Activated CD4-positive, alpha-beta T cell treated with anti-CD3 and anti-CD28 coated beads, Interleukin-2, amount 10 ng/mL, durations not matched to agents 24 days and 14 days (primary cell): ENCODE measurements around the gene ARMC7. TPM values are rescaled to one million over a fixed set of nuclear protein-coding genes. Genes with fewer than 3 reads are reported as not detected.
A peak's percentile ranks its signal among the peaks of the same experiment; 100 is the strongest.
"Not testable (repeated sequence)": the region's sequence is repeated elsewhere in the genome, so short reads cannot be mapped to it uniquely, and the experiment has no call there.

ENCODE experiments used
- DNase-seq: peaks from one replicate; pipeline ENCODE4 v3.0.0; 2022
- H3K27ac Mint-ChIP-seq: one replicate; pipeline ENCODE4 v1.8.0; 2022; ENCODE audit warnings: mild to moderate bottlenecking, mixed read lengths
- H3K27me3 Mint-ChIP-seq: one replicate; pipeline ENCODE4 v1.8.0; 2022; ENCODE audit warnings: mixed read lengths
- H3K36me3 Mint-ChIP-seq: one replicate; pipeline ENCODE4 v1.8.0; 2022; ENCODE audit warnings: low read depth, mild to moderate bottlenecking, mixed read lengths
- H3K4me1 Mint-ChIP-seq: one replicate; pipeline ENCODE4 v1.8.0; 2021; ENCODE audit warnings: mixed read lengths
- H3K4me3 Mint-ChIP-seq: one replicate; pipeline ENCODE4 v1.8.0; 2022; ENCODE audit warnings: mild to moderate bottlenecking, moderate library complexity, mixed read lengths
- H3K9me3 Mint-ChIP-seq: one replicate; pipeline ENCODE4 v1.8.0; 2021; ENCODE audit warnings: mixed read lengths
- intact Hi-C: fragments of 100-400 bp; cut with micrococcal nuclease; formaldehyde crosslinking; loops from one replicate; pipeline ENCODE4 v1.15.1; 2023
- total RNA-seq: library from RNA; stranded (reverse); gene quantifications from 2 replicates; pipeline ENCODE4 v1.2.3, GENCODE V29; 2022

Gene ARMC7
- total RNA-seq, 1 donor from 2014 or later, result 11.2 TPM

DNA sequence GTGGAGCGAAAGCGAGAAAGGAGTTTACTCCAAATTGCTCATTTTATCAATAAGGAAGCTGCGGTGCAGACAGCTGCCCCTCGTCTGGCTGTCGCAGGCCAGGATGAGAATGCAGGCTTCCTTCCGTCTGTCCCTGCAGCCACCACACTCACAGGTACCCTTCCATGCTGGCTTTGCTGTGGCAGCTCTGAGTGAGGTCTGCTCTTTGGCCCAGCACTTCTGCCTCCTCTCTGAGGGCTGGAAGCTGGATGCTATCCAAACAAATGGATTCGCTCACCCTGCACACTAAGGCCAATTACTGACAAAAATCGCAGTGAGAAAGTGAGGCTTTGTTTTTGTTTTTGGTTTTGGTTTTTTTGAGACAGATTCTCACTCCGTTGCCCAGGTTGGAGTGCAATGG, 7.0 kb downstream of the ARMC7 start:
- no peaks in the 10 kb centered on the region for H3K9me3 Mint-ChIP-seq
- peaks cover 28% of the 10 kb centered on the region for H3K4me1 Mint-ChIP-seq
- no peaks in the 10 kb centered on the region for H3K27me3 Mint-ChIP-seq
- no peak overlapping the region for H3K27ac Mint-ChIP-seq
- intact Hi-C loops, result loop anchor here (10.0 kb wide), 1 partner anchor 152 kb away; no protein-coding TSS in a partner anchor
- DNase-seq, result no peak
- H3K4me3 Mint-ChIP-seq, result no peak overlapping the region
- H3K36me3 Mint-ChIP-seq, result peaks cover 38% of the 10 kb centered on the region

DNA sequence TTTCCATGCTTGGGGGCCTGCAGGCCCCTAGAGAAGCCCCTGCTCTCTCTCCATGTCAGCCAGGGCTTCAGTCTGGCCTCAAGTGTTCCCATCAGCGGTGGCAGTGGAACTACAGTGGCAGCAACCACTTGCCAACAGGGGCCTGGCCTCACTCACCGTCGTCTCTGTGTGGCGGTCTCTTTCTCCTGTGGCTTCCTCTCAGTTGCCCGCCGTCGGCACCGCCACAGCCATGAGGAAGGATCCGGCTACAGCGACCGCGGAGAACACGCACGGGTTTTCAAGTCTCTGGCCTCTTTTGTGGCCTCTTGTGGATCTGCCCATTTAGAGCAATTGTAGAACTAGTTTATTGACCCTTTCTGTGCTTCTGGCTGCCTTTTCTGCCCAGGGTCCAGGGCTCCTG, 8.5 kb downstream of the ARMC7 start:
- Mint-ChIP-seq H3K4me3 (no peak overlapping the region), H3K27ac (no peak overlapping the region), H3K4me1 (peaks cover 24% of the 10 kb centered on the region), H3K27me3 (no peaks in the 10 kb centered on the region), H3K36me3 (peaks cover 37% of the 10 kb centered on the region), H3K9me3 (no peaks in the 10 kb centered on the region)
- intact Hi-C loops, result loop anchor here (10.0 kb wide), 1 partner anchor 154 kb away; no protein-coding TSS in a partner anchor
- DNase-seq, result no peak

DNA sequence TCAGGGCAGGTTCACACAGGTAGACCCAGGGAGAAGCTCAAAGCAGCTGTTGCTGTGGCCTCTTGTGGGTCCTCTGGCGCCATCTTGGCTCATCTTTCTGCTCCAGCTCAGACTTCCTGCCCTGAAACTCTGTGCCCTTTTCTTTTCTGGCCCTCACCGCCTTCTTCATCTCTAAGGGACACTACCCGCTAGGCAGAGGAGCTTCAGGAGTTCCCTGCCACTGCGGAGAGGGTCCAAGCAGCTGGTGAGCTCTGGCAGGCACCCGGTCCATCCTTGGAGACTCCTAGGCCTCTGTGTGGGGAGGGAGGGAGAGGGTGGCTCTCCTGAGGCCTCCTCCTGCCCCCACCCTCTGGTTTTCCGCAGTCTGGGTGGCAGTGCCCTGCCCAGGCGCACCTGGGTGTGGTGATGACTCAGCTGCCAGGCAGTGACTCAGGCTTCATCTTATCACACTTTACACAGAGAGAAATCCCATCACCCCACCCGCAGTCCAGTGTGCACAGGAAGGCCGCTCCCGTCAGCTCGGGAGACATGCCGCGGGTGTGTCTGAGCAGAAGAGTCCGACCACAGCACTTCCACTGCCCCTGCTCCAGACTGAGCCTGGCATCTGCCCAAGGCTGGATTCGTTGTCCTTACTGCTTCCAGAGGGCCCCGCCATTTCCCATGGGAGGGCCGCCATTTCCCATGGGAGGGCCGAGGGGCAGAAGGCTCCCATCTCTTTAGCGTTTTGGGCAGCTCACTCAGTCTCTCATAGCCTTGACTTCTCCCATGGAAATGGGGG, 14.5 kb downstream of the ARMC7 start:
- peaks cover 27% of the 10 kb centered on the region for H3K4me1 Mint-ChIP-seq
- H3K27ac Mint-ChIP-seq, result peak overlapping the region; percentile 80
- intact Hi-C loops, result no loop called here
- peak overlapping the region; percentile 42 for H3K4me3 Mint-ChIP-seq
- no peaks in the 10 kb centered on the region for H3K27me3 Mint-ChIP-seq
- peaks cover 25% of the 10 kb centered on the region for H3K36me3 Mint-ChIP-seq
- H3K9me3 Mint-ChIP-seq, result no peaks in the 10 kb centered on the region
- peak; percentile 79 for DNase-seq

DNA sequence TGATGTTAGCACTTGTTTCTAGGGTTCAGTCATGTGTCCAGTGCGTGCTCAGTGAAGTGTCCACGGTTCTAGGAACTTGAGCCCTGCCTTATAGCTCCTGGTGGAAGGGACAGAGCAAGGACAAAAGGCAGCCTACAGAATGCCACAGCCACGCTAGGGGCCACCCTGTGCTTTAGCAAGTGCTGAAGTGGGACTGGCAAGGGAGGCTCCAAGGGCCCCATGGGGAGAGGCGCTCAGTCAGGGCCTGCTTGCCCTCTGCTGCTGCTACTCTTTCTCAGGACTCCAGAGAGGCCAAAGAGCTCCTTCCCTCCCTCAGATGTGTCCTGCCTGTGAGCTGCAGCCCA, 15.0 kb downstream of the ARMC7 start:
- Mint-ChIP-seq H3K9me3 (no peaks in the 10 kb centered on the region), H3K27ac (peak overlapping the region; percentile 80), H3K36me3 (peaks cover 28% of the 10 kb centered on the region), H3K4me1 (peaks cover 30% of the 10 kb centered on the region), H3K27me3 (no peaks in the 10 kb centered on the region), H3K4me3 (peak overlapping the region; percentile 18)
- no peak for DNase-seq
- intact Hi-C loops, result no loop called here

DNA sequence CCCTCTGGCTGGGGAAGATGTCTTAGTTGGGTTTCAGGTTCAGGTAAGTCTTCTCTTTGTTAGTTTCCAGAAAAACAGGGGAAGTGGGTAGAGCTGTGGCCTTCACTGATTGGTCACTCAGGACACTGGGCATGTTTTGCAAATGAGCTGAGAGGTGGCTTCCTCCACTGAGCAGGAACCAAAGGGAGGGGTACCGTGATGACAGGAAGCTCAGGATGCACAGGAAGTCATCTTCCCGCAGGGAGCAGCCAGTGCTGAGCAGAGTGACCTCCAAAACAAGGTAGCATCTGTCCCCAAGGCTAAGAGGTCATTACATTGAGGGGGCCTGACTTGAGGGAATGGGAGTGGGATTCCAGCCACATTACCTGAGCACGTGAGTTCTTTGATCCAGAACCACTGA, 16.2 kb downstream of the ARMC7 start:
- peak; percentile 72 for DNase-seq
- no peaks in the 10 kb centered on the region for H3K9me3 Mint-ChIP-seq
- intact Hi-C loops, result no loop called here
- H3K4me3 Mint-ChIP-seq, result peak overlapping the region; percentile 1
- no peaks in the 10 kb centered on the region for H3K27me3 Mint-ChIP-seq
- H3K27ac Mint-ChIP-seq, result peak overlapping the region; percentile 75
- peaks cover 36% of the 10 kb centered on the region for H3K4me1 Mint-ChIP-seq
- H3K36me3 Mint-ChIP-seq, result peaks cover 30% of the 10 kb centered on the region

DNA sequence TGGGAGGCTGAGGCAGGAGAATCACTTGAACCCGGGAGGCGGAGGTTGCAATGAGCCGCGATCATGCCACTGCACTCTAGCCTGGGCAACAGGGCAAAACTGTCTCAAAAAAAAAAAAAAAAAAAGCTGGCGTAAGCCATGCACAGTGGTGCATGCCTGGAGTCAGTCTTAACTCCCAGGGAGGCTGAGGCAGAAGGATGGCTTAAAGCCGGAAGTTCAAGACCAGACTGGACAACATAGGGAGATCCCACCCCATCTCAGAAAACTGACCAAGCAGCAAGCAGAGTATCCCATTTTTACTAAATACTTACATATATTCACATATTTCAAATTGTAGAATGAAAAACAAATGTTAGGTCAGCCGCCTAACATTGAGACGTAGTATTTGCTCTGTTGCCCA, 17.2 kb downstream of the ARMC7 start:
- H3K4me1 Mint-ChIP-seq, result peaks cover 32% of the 10 kb centered on the region
- peaks cover 24% of the 10 kb centered on the region for H3K36me3 Mint-ChIP-seq
- no peak for DNase-seq
- peak overlapping the region; percentile 29 for H3K27ac Mint-ChIP-seq
- H3K9me3 Mint-ChIP-seq, result no peaks in the 10 kb centered on the region
- H3K27me3 Mint-ChIP-seq, result no peaks in the 10 kb centered on the region
- no peak overlapping the region for H3K4me3 Mint-ChIP-seq
- intact Hi-C loops, result no loop called here

DNA sequence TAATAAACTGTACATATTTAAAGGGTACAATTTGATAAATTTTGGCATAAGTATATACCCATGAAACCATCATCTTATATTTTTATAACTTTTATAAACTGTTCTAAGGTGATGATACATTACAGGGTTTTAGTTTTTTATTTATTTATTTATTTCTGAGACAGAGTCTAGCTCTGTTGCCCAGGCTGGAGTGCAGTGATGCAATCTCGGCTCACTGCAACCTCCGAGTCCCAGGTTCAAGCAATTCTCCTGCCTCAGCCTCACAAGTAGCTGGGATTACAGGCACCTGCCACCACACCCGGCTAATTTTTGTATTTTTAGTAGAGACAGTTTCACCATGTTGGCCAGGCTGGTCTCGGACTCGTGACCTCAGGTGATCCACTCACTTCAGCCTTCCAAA, 18.2 kb downstream of the ARMC7 start:
- intact Hi-C loops, H3K27me3 Mint-ChIP-seq, H3K4me3 Mint-ChIP-seq, H3K9me3 Mint-ChIP-seq, H3K27ac Mint-ChIP-seq, DNase-seq: not testable (repeated sequence)
- Mint-ChIP-seq H3K36me3 (peaks cover 23% of the 10 kb centered on the region), H3K4me1 (peaks cover 36% of the 10 kb centered on the region)

DNA sequence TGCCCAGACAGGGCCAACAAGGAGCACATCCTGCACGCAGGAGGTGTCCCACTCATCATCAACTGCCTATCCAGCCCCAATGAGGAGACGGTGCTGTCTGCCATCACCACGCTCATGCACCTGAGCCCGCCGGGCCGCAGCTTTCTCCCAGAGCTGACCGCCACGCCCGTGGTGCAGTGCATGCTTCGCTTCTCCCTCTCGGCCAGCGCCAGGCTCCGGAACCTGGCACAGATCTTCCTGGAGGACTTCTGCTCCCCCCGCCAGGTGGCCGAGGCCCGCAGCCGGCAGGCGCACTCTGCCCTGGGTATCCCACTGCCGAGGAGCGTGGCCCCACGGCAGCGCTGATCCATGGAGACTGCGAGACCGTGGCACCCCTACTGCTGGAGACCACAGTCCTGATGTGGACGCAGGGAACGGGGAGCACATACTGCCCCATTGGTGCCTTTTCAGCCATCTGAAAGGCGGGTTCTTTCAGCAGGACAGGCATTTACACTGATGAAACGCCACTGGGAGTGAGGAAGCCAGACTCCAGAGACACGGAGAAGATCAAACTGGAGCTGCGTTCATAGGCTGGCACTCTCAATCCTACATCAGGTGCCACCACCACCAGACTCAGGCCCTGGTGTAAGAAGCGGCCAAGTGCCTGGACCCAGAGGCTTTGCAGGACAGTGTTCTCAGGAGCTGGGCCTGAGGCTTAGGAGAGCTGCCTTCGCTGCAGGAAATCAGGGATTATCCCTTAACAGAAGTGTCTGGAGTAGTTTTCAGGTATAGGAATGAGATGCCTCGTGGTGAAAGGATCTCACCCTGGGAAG, 19.1 kb downstream of the ARMC7 start:
- no peaks in the 10 kb centered on the region for H3K9me3 Mint-ChIP-seq
- no peaks in the 10 kb centered on the region for H3K27me3 Mint-ChIP-seq
- peaks cover 39% of the 10 kb centered on the region for H3K4me1 Mint-ChIP-seq
- H3K27ac Mint-ChIP-seq, result no peak overlapping the region
- DNase-seq, result no peak
- intact Hi-C loops, result no loop called here
- peak overlapping the region; percentile 30 for H3K4me3 Mint-ChIP-seq
- H3K36me3 Mint-ChIP-seq, result peaks cover 22% of the 10 kb centered on the region

DNA sequence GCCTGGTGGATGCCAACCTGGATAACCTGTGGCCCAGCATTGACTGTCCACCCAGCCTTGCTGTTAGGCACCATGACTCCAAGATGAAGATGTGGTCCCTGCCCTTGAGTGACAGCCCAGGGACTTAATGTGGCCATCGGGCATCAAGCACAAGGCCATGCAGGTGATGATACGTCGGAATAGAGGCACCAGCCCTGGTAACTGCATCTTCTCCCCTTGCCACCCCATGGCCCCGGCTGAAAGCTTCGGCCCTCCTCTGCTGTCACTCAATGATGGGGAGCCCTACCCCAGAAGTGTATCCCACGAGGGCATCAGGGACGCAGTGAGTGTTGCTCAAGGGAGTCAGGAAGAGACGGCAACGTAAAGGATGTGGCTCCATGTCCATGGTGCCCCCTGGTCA, 19.8 kb downstream of the ARMC7 start:
- peaks cover 32% of the 10 kb centered on the region for H3K4me1 Mint-ChIP-seq
- H3K4me3 Mint-ChIP-seq, result peak overlapping the region; percentile 60

DNA sequence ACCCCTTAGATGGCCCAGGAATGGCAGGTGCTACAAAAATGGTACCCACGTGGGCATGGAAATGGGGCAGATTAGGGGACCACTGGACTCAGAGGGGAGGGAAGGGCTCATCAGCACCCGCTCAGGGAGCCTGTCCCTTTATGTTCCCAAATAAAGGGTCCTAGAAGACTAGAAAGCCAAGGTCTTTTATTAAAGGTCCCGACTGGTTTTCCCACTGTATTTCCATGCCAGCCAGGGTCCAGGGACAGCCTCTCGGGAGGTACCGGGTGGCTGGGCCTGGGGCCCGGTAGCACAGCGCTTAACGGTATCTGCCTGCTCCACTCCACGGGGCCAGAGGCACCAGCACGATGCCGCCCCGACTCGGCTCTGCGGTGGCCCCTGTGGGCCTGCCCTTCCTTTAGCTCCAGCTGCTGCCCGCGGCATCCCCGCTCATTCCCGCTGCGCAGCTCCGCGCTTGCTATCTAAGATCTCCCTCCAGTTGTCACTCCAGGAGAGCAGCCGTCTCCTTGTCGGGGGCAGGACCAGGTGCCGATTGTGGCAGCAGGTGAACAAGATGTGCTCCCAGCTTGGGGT, 20.4 kb downstream of the ARMC7 start:
- no peak for DNase-seq
- peaks cover 20% of the 10 kb centered on the region for H3K36me3 Mint-ChIP-seq
- peak overlapping the region; percentile 91 for H3K4me3 Mint-ChIP-seq
- H3K4me1 Mint-ChIP-seq, result peaks cover 26% of the 10 kb centered on the region
- intact Hi-C loops, result loop anchor here (2.0 to 5.0 kb wide), 3 partner anchors 15 to 52 kb away; partner anchors contain the start of genes JPT1 and SUMO2
- H3K27me3 Mint-ChIP-seq, result no peaks in the 10 kb centered on the region
- no peaks in the 10 kb centered on the region for H3K9me3 Mint-ChIP-seq
- no peak overlapping the region for H3K27ac Mint-ChIP-seq

More for the DNA sequence above, 19.8 kb downstream of the ARMC7 start:
- DNase-seq, result no peak
- no peaks in the 10 kb centered on the region for H3K9me3 Mint-ChIP-seq
- H3K27me3 Mint-ChIP-seq, result no peaks in the 10 kb centered on the region
- intact Hi-C loops, result no loop called here
- peak overlapping the region; percentile 62 for H3K27ac Mint-ChIP-seq
- peaks cover 19% of the 10 kb centered on the region for H3K36me3 Mint-ChIP-seq

DNA sequence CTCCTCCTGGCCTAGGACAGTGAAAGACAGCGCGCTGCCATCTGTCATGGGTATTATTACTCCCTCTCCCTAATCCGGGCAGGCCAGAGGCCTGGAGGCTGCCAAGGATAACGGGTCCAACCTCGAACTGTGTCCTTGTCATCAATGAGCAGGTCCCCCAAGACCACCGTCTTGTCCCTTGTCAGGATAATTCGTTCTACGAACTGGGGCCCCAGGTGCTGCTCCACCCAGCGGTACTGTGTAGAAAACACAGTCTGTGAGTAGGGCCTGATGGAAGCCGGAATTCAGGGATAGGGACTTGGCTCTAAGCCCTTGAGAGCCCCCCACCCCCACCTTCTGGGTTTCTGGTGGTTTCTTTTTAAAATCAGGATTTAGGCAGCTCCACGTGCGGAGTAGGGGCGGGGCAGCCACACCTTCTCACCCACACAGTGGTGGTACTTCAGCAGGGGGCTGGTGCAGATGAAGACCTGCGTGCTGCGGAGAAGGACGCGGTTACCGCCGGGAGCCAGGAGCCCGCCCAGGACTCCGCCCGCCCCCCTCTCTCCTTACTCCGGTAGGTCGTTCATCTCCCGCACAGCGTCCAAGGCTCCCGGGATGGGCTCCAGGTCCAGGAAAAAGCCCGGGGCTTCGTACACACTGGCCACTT, 21.0 kb downstream of the ARMC7 start:
- no peaks in the 10 kb centered on the region for H3K9me3 Mint-ChIP-seq
- intact Hi-C loops, result loop anchor here (2.0 to 5.0 kb wide), 3 partner anchors 16 to 52 kb away; partner anchors contain the start of genes JPT1 and SUMO2
- H3K27me3 Mint-ChIP-seq, result no peaks in the 10 kb centered on the region
- peaks cover 23% of the 10 kb centered on the region for H3K36me3 Mint-ChIP-seq
- peak overlapping the region; percentile 87 for H3K27ac Mint-ChIP-seq
- peaks cover 24% of the 10 kb centered on the region for H3K4me1 Mint-ChIP-seq
- peak overlapping the region; percentile 91 for H3K4me3 Mint-ChIP-seq
- DNase-seq, result peak; percentile 81

DNA sequence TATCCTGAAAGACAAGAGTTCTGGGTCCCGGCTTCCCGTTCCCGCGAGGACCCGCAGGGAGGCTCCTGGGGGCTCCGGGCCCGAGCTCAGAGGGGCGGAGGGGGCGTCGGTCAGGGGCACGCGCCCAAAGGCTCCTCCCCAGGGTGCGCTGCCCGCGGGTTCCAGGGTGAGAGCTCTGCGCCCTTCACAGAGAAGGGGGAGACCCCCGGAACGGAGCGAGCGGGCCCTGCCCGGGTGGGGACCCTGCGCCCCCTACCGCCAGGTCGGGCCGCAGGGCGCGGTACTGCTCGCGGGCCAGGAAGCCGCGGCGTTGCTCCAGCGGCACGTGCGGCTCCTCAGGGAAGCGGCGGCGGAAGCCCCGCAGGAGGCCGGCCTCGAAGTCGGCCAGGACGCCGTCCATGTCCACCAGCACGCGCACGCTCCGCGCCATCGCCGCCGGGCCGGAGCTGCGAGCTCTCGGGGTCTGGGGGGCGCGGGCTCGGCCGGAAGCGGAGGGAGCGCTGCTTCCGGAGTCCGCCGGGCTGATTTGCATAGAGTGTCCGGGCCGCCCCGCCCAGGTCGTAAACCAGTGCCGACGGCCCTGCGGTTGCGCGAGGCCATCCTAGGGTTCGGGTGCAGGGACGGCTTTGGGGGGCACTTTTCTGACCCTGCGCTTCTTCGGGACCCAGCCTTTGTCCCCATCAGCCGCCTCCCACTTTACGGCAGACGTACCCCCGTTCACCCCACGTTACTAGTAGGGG, 21.7 kb downstream of the ARMC7 start, which contains the start of gene NT5C:
Gene NT5C, minus strand, starts transcription at position 465 of the 740 bp plus-strand sequence. Its CDS starts 35 bp downstream, at position 430.
- peak within 1 kb of the TSS; percentile 88 for H3K27ac Mint-ChIP-seq
- no peaks in the 10 kb centered on the region for H3K27me3 Mint-ChIP-seq
- no peaks in the 10 kb centered on the region for H3K9me3 Mint-ChIP-seq
- peak; percentile 92 for DNase-seq
- intact Hi-C loops, result loop anchor here (2.0 to 5.0 kb wide), 3 partner anchors 17 to 51 kb away; partner anchors contain the start of genes JPT1 and SUMO2
- peaks cover 25% of the 10 kb centered on the region for H3K36me3 Mint-ChIP-seq
- peaks cover 19% of the 10 kb centered on the region for H3K4me1 Mint-ChIP-seq
- peak within 1 kb of the TSS; percentile 91 for H3K4me3 Mint-ChIP-seq
